HG02938 (cell line): ENCODE data around the gene MEX3A.
"Not testable (repeated sequence)": the region's sequence is repeated elsewhere in the genome, so short reads cannot be mapped to it uniquely, and the experiment has no call there.

Experiments used
- ATAC-seq: cut with Tn5 transposase; IDR thresholded peaks from one replicate; pipeline ENCODE4 v1.9.1; 2021; ENCODE audit warnings: mild to moderate bottlenecking, moderate library complexity; ENCODE audit not compliant: unreplicated experiment

Gene MEX3A

GRCh38 chr1:156060937-156061636 is 21.2 kb downstream of the MEX3A start, which contains the start of gene RAB25:
RAB25 (plus strand) TSS chr1:156061160; CDS start chr1:156061401, 241 bp downstream.
- no peak for ATAC-seq

DNA sequence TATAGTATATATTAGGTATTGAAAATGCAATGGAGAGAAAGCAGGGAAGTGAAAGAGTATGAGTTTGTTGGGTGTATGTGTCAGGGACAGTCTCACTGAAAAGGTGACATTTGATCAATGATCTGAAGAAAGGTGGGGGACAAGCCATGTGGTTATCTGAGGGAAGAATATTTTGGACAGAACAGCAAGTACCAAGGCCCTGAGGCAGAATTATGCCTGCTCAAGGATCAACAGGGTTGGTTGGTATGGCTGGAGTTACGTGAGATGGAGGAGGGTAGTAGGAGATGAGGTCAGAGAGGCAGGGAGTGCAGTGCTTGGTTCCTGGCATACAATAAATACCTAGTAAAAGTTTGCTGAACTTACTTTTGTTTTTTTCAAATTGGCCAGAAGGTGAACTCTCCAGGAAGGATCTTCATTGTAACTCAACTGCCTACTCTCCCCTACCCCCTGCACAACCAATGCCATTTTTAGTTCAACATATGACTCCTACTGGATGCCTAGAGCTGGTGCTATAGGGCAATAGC is 25.9 kb downstream of the MEX3A start:
- ATAC-seq = no peak

GRCh38 chr1:156055281-156056048 is 26.8 kb downstream of the MEX3A start:
- ATAC-seq = no peak

GRCh38 chr1:156054500-156055280 is 27.6 kb downstream of the MEX3A start, which contains the start of gene LAMTOR2:
LAMTOR2 (plus strand) TSS chr1:156054782; CDS start chr1:156054890, 108 bp downstream.
- peak; percentile 75 for ATAC-seq

GRCh38 chr1:156053768-156054499 is 28.3 kb downstream of the MEX3A start, which contains the start of gene UBQLN4:
UBQLN4 (minus strand) TSS chr1:156053798; CDS start chr1:156053701, 97 bp downstream.
- peak; percentile 19 for ATAC-seq

GRCh38 chr1:156052862-156053767 is 29.1 kb downstream of the MEX3A start:
- ATAC-seq = no peak

GRCh38 chr1:156051011-156051725 is 31.1 kb downstream of the MEX3A start:
- no peak for ATAC-seq

GRCh38 chr1:156050376-156050775 is 31.9 kb downstream of the MEX3A start:
- no peak for ATAC-seq

- ATAC-seq = no peak
Measured at GRCh38 chr1:156048663-156049258, 33.5 kb downstream of the MEX3A start.

- ATAC-seq = no peak
Measured at GRCh38 chr1:156045076-156045475, 37.2 kb downstream of the MEX3A start.

DNA sequence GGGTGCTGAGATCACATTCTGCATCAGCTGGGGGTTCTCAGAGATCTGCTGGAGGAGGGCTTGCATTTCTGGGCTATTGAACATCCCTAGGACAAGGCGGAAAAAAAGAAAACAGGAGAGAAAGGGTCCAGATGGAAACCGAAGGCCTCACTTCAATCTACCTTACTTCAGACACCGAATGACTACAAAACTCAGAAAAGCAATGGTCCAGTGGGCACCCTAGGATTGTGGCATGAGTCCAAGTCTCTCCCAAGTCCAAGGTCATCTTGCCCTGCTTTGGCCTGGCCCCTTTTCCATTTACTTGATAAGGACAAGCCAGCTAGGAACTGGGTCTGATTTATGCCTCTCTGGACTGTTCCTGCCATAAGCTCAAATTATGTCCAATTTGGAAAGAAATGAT is 39.4 kb downstream of the MEX3A start:
- no peak for ATAC-seq

- not testable (repeated sequence) for ATAC-seq
Measured at GRCh38 chr1:156034991-156035390, 47.3 kb downstream of the MEX3A start.

- ATAC-seq = no peak
Measured at GRCh38 chr1:156033011-156033410, 49.3 kb downstream of the MEX3A start.

DNA sequence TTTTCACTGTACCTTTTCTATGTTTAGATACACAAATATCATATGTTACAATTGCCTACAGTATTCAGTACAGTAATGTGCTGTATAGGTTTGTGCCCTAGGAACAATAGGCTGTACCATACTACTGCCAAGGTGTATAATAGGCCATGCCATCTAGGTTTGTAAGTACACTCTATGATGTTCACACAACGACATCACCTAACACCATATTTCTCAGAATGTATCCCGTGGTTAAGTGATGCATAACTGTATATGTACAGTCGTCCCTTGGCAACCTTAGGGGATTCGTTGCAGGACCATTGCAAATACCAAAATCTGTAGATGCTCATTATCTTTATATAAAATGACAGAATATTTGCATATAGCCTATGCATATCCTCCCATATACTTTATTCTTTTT is 55.7 kb downstream of the MEX3A start:
- ATAC-seq = no peak

DNA sequence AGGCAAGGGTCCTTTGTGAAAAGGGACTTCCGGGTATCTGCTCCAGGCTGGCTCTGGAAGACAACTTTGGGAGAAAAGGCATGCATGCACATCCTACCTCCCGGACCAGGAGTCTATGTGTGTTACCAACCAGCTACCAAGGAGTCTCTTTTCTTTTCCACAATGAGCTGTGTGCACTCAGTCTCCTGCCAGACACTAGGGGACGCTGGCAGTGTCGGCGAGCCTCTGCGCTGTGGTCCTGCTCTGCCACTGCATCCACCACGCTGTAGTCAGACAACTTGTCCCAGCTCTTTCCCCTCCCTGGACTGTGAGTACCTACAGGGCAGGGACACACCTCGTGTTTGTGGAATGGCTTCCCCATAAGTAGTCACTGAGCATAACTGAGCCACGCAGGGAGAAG is 56.4 kb downstream of the MEX3A start:
- ATAC-seq = no peak

DNA sequence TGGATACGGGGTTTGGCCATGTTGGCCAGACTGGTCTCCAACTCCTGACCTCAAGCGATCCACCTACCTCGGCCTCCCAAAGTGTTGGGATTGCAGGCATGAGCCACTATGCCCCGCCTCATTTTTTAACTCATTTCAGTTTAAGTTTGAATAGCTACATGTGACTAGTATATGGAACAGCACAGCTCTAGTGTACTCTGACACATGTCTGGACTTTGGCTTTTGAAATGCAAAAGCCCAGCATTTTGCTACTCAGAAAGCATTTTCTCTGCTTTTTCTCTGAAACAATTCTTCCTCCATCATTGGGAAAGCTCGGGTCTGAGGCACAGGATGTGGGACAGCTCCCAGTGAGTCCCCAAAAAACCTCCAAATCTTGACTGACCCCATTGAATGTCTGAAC is 57.5 kb downstream of the MEX3A start:
- no peak for ATAC-seq
